AG04450 (cell line): ENCODE data around the gene RAVER1. TPM values are rescaled to one million over a fixed set of nuclear protein-coding genes. Genes with fewer than 3 reads are reported as not detected.
"Not testable (repeated sequence)": the region's sequence is repeated elsewhere in the genome, so short reads cannot be mapped to it uniquely, and the experiment has no call there.

ENCODE experiments used
- CTCF ChIA-PET: fragments of 300-600, 350-600 bp; formaldehyde crosslinking; extraction: SDS; loops from one replicate; lab custom pipeline; 2022; ENCODE audit warnings: antibody characterized with exemption, inconsistent platforms; lab: Charles Lee
- POLR2A ChIA-PET: fragments of 350-600 bp; formaldehyde crosslinking; extraction: SDS; loops from one replicate; lab custom pipeline; 2021; ENCODE audit warnings: antibody characterized with exemption, inconsistent platforms; lab: Yijun Ruan, JAX
- DNase-seq: peaks from one replicate; pipeline ENCODE4 v3.0.0-alpha.2; 2011; ENCODE audit warnings: low read depth, low spot score
- H3K27ac ChIP-seq: one replicate; pipeline ENCODE4 v1.5.1; 2012; ENCODE audit warnings: low read depth, low read length, control low read depth
- H3K27me3 ChIP-seq: one replicate; pipeline ENCODE4 v1.6.0; 2012; ENCODE audit warnings: low read length; ENCODE audit not compliant: control insufficient read depth, insufficient read depth
- H3K4me3 ChIP-seq: 2 replicates; pipeline ENCODE4 v1.5.1; 2011; ENCODE audit warnings: mild to moderate bottlenecking, low read depth, low read length, control low read depth
- H3K9me3 ChIP-seq: 2 replicates; pipeline ENCODE4 v1.5.1; 2012; ENCODE audit warnings: low read length; ENCODE audit not compliant: control insufficient read depth, insufficient read depth
- polyA plus RNA-seq: library from polyadenylated mRNA; depleted of rRNA; stranded (reverse); fragments of >200 nt; gene quantifications from 2 replicates; pipeline ENCODE4 v1.2.3, GENCODE V29; 2011
- TF ChIP-seq, protein P1 (sequence below): IDR thresholded peaks from 2 replicates; pipeline ENCODE4 v1.5.1; 2011; ENCODE audit warnings: low read depth, low read length, control low read depth, inconsistent platforms

Gene RAVER1
- polyA plus RNA-seq, 1 experiment, result 2.2 TPM

DNA sequence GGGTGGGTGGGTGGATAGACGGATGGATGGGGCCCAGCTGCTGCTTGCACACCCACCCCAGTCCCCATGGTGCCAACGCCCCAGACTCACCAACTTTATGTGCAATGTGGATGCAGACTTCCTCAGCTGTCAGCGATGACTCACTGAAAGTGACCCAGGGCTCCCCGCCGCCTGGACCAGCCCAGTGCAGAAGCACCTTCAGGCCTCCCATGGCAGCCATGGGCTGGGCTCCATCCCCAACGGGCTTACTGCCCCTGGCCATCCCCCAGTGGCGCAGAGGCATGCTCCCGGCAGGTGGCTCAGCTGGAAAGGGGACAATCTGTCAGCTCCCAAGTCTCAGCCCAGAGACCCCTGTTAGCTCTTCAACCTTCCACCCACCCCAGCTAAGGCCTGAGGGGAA, 44.8 kb upstream of the RAVER1 start:
- Histone ChIP-seq H3K27me3 (no peaks in the 10 kb centered on the region), H3K9me3 (no peaks in the 10 kb centered on the region; the same call in 1 of the 2 replicates), H3K27ac (no peak overlapping the region), H3K4me3 (no peak overlapping the region)
- CTCF ChIA-PET, result interaction anchor here (1.6 kb wide), 1 partner anchor 11 kb away, joined by 6 read pairs; no protein-coding TSS in a partner anchor
- POLR2A ChIA-PET, result interaction anchor here (0.6 kb wide), 1 partner anchor 44 kb away, joined by 5 read pairs; the partner anchor contains the start of gene RAVER1
- TF ChIP-seq, protein P1, sequence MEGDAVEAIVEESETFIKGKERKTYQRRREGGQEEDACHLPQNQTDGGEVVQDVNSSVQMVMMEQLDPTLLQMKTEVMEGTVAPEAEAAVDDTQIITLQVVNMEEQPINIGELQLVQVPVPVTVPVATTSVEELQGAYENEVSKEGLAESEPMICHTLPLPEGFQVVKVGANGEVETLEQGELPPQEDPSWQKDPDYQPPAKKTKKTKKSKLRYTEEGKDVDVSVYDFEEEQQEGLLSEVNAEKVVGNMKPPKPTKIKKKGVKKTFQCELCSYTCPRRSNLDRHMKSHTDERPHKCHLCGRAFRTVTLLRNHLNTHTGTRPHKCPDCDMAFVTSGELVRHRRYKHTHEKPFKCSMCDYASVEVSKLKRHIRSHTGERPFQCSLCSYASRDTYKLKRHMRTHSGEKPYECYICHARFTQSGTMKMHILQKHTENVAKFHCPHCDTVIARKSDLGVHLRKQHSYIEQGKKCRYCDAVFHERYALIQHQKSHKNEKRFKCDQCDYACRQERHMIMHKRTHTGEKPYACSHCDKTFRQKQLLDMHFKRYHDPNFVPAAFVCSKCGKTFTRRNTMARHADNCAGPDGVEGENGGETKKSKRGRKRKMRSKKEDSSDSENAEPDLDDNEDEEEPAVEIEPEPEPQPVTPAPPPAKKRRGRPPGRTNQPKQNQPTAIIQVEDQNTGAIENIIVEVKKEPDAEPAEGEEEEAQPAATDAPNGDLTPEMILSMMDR, result no peak
- no peak for DNase-seq

DNA sequence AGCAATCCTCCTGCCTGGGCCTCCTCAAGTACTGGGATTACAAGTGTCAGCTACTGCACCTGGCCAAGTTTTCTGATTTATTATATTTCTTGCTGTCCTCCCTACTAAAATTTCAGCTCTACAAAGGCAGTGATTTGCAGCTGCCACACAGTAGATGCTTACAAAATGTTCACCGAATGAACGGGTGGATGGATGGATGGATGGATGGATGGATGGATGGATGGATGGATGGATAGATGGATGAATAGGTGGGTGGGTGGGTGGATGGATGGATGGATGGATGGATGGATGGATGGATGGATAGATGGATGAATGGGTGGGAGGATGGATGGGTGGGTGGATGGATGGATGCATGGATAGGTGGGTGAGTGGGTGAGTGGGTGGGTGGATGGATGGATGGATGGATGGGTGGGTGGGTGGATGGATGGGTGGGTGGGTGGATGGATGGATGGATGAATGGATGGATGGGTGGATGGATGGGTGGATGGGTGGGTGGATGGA, 43.9 kb upstream of the RAVER1 start:
- DNase-seq, H3K4me3 ChIP-seq, CTCF ChIA-PET, POLR2A ChIA-PET, H3K9me3 ChIP-seq, H3K27ac ChIP-seq, H3K27me3 ChIP-seq: not testable (repeated sequence)

DNA sequence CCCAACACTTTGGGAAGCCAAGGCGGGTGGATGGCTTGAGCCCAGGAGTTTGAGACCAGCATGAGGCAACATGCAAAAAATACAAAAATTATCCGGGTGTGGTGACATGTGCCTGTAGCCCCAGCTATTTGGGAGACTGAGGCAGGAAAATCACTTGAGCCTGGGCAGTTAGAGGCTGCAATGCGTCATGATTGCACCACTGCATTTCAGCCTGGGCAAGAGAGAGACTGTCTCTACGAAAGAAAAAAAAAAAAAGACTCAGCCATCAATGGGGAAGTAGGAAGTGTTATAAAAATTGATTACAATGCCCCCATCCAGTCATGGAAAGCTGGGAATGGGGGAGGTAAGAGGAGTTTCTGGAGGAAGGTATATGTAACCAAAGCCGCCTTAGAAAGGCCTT, 41.6 kb upstream of the RAVER1 start:
- no peak for DNase-seq
- TF ChIP-seq, protein P1, result no peak
- POLR2A ChIA-PET, result no interaction called here
- H3K27me3 ChIP-seq, result no peaks in the 10 kb centered on the region
- no peak overlapping the region for H3K27ac ChIP-seq
- no peak overlapping the region for H3K4me3 ChIP-seq
- CTCF ChIA-PET, result interaction anchor here (0.8 kb wide), 1 partner anchor 16 kb away, joined by 3 read pairs; no protein-coding TSS in a partner anchor
- no peaks in the 10 kb centered on the region for H3K9me3 ChIP-seq

DNA sequence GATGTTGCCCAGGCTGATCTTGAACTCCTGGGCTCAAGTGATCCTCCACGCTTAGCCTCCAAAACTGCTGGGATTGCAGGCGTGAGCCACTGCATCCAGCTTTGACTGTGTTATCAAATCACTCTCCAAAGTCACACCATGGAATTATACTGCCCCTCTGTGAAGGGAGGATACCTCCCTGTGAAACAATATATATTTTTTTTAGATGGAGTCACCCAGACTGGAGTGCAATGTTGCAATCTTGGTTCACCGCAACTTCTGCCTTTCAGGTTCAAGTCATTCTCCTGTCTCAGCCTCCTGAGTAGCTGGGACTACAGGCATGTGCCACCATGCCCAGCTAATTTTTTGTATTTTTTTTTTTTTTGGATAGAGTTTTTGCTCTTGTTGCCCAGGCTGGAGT, 39.4 kb upstream of the RAVER1 start:
- Histone ChIP-seq H3K27me3 (no peaks in the 10 kb centered on the region), H3K9me3 (no peaks in the 10 kb centered on the region), H3K27ac (no peak overlapping the region), H3K4me3 (no peak overlapping the region)
- no peak for DNase-seq
- ChIA-PET CTCF (interaction anchor here (2.0 to 2.1 kb wide), 2 partner anchors 16 to 18 kb away, joined by 5 read pairs; no protein-coding TSS in a partner anchor), POLR2A (no interaction called here)
- TF ChIP-seq, protein P1, result no peak

DNA sequence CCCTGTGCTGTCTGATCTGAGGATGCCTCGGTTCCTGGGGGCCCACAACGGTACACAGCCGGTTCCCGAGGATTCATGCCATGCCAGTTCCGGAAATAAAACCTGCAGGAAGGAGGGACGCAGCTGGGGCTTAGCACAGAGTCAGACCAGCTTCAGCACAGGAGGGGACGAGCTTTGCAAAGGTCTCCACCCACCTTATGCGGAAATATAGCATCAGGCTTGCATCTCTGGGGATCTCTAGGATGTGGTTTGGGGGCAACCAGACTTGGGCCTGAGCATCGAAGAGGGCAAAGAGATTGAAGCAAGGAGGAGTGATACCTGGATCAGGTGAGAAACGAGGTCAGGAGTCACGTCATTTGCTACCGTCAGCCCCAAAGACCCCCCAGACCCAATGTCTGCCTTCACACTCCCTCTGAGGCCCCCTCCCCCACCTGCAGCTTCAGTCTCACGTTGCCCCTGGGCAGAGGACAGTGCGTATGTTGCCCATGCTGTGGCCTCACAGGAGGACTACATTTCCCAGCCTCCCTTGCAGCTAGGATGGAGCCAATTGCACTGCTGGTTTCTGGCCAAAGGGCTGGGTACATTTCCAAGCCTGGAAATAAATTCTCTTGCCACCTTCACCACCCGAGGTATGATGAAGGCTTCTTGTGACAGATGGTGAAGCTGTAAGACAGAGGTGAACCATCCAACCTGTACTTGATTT, 34.9 kb upstream of the RAVER1 start:
- no peak overlapping the region for H3K4me3 ChIP-seq
- no peak overlapping the region for H3K27ac ChIP-seq
- POLR2A ChIA-PET, result no interaction called here
- CTCF ChIA-PET, result interaction anchor here (2.3 kb wide), 1 partner anchor 21 kb away, joined by 8 read pairs; no protein-coding TSS in a partner anchor
- H3K9me3 ChIP-seq, result no peaks in the 10 kb centered on the region
- DNase-seq, result no peak
- TF ChIP-seq, protein P1, result no peak
- no peaks in the 10 kb centered on the region for H3K27me3 ChIP-seq

DNA sequence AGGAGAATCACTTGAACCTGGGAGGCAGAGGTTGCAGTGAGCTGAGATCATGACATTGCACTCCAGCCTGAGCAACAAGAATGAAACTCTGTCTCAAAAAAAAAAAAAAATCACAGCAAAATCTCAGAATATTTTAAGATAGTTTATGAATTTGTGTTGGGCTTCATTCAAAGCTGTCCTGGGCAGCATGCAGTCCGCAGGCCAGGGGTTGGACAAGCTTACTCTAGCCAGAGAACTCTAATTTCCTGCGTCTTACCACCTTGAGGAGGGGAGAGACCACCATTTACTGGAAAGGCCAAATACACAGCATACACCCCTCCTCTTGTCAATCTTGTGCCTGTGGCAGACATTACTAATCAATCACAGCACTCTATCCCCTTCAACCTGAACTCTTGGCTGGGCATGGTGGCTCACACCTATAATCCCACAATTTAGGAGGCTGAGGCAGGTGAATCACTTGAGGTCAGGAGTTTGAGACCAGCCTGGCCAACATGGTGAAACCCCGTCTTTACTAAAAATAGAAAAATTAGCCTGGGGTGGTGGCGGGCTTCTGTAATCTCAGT, 33.7 kb upstream of the RAVER1 start:
- H3K4me3 ChIP-seq, H3K27me3 ChIP-seq, H3K9me3 ChIP-seq, DNase-seq, H3K27ac ChIP-seq: not testable (repeated sequence)
- ChIA-PET CTCF (interaction anchor here (0.7 kb wide), 1 partner anchor 81 kb away, joined by 4 read pairs; no protein-coding TSS in a partner anchor), POLR2A (interaction anchor here (0.6 kb wide), 1 partner anchor 33 kb away, joined by 3 read pairs; no protein-coding TSS in a partner anchor)
